Astrocyte (in vitro differentiated cells and primary cell): ENCODE data around the gene HLA-F. TPM values are rescaled to one million over a fixed set of nuclear protein-coding genes. Genes with fewer than 3 reads are reported as not detected.

ENCODE experiments used
- DNase-seq: peaks from one replicate; pipeline ENCODE4 v3.0.0-alpha.2; 2010; ENCODE audit warnings: low read depth
- FAIRE-seq: peaks from 2 replicates; lab custom pipeline; 2011; peaks lifted over from hg19 to GRCh38; lab: Jason Lieb, UNC
- H2AFZ ChIP-seq: 2 replicates; pipeline ENCODE4 v1.6.0; 2012; ENCODE audit warnings: low read depth, low read length, inconsistent platforms
- H3K27ac ChIP-seq: 2 replicates; pipeline ENCODE4 v1.5.1; 2011; ENCODE audit warnings: low read depth, low read length, inconsistent platforms
- H3K27me3 ChIP-seq: 2 replicates; pipeline ENCODE4 v1.6.0; 2011; ENCODE audit warnings: low read length, inconsistent platforms; ENCODE audit not compliant: insufficient read depth
- H3K36me3 ChIP-seq: 2 replicates; pipeline ENCODE4 v1.5.1; 2011; ENCODE audit warnings: low read length, inconsistent platforms; ENCODE audit not compliant: insufficient read depth
- H3K4me1 ChIP-seq: 2 replicates; pipeline ENCODE4 v1.5.1; 2011; ENCODE audit warnings: low read length, inconsistent platforms; ENCODE audit not compliant: insufficient read depth
- H3K4me2 ChIP-seq: 2 replicates; pipeline ENCODE4 v1.6.0; 2012; ENCODE audit warnings: low read length, inconsistent platforms
- H3K4me3 ChIP-seq: 2 replicates; pipeline ENCODE4 v1.5.1; 2011; ENCODE audit warnings: low read depth, mild to moderate bottlenecking, low read length, inconsistent platforms; ENCODE audit not compliant: insufficient read depth
- H3K79me2 ChIP-seq: 2 replicates; pipeline ENCODE4 v1.6.0; 2012; ENCODE audit warnings: mild to moderate bottlenecking, low read length, inconsistent platforms; ENCODE audit not compliant: insufficient read depth
- H3K9ac ChIP-seq: 2 replicates; pipeline ENCODE4 v1.6.0; 2012; ENCODE audit warnings: mild to moderate bottlenecking, low read length, inconsistent platforms
- H3K9me3 ChIP-seq: 2 replicates; pipeline ENCODE4 v1.5.1; 2012; ENCODE audit warnings: low read depth, mild to moderate bottlenecking, low read length, inconsistent platforms; ENCODE audit not compliant: insufficient read depth
- H4K20me1 ChIP-seq: 2 replicates; pipeline ENCODE4 v1.6.0; 2012; ENCODE audit warnings: low read length, inconsistent platforms; ENCODE audit not compliant: insufficient read depth
- H3K27ac Mint-ChIP-seq: one replicate; pipeline ENCODE4 v1.8.0; 2021; ENCODE audit warnings: mild to moderate bottlenecking, mixed read lengths; ENCODE audit not compliant: unreplicated experiment
- H3K27me3 Mint-ChIP-seq: one replicate; pipeline ENCODE4 v1.8.0; 2021; ENCODE audit warnings: low read depth, mixed read lengths; ENCODE audit not compliant: unreplicated experiment
- H3K36me3 Mint-ChIP-seq: one replicate; pipeline ENCODE4 v1.8.0; 2021; ENCODE audit warnings: low read depth, mixed read lengths; ENCODE audit not compliant: unreplicated experiment
- H3K4me1 Mint-ChIP-seq: one replicate; pipeline ENCODE4 v1.8.0; 2021; ENCODE audit warnings: low read depth, mixed read lengths; ENCODE audit not compliant: unreplicated experiment
- H3K4me3 Mint-ChIP-seq: one replicate; pipeline ENCODE4 v1.8.0; 2021; ENCODE audit warnings: mild to moderate bottlenecking, moderate library complexity, mixed read lengths; ENCODE audit not compliant: unreplicated experiment
- H3K9me3 Mint-ChIP-seq: one replicate; pipeline ENCODE4 v1.8.0; 2021; ENCODE audit warnings: mild to moderate bottlenecking, mixed read lengths; ENCODE audit not compliant: unreplicated experiment
- CTCF ChIP-seq: IDR thresholded peaks from 2 replicates; pipeline ENCODE4 v1.5.1; 2011; ENCODE audit warnings: low read depth, mild to moderate bottlenecking, inconsistent platforms, low read length, moderate library complexity; ENCODE audit not compliant: insufficient read depth
- EZH2 ChIP-seq: IDR thresholded peaks from 2 replicates; pipeline ENCODE4 v1.6.1; 2012; ENCODE audit warnings: mild to moderate bottlenecking, low read length, inconsistent platforms; ENCODE audit not compliant: insufficient read depth
- total RNA-seq: library from RNA; stranded (reverse); gene quantifications from 2 replicates; pipeline ENCODE4 v1.2.1, GENCODE V29; 2021

The HLA-F gene
- total RNA-seq, 1 donor from 2014 or later: 7.4 TPM

- no peak for FAIRE-seq
- TF ChIP-seq EZH2: no peak
- no peak for TF ChIP-seq CTCF
- no peaks in the 10 kb centered on the region for H3K36me3 ChIP-seq
- H3K4me1 Mint-ChIP-seq: no peaks in the 10 kb centered on the region
- no peaks in the 10 kb centered on the region for H4K20me1 ChIP-seq
- H3K36me3 Mint-ChIP-seq: peaks cover 9% of the 10 kb centered on the region
- H3K27ac ChIP-seq: no peak overlapping the region
- peaks cover 2% of the 10 kb centered on the region for H3K27me3 ChIP-seq
- DNase-seq: no peak
- H3K9ac ChIP-seq: no peak overlapping the region
- H3K4me1 ChIP-seq: no peaks in the 10 kb centered on the region
- H3K4me2 ChIP-seq: no peak overlapping the region
- H3K27ac Mint-ChIP-seq: no peak overlapping the region
- no peak overlapping the region for H3K4me3 Mint-ChIP-seq
- H3K9me3 ChIP-seq: no peaks in the 10 kb centered on the region
- H3K9me3 Mint-ChIP-seq: peaks cover 15% of the 10 kb centered on the region
- H3K27me3 Mint-ChIP-seq: peaks cover 57% of the 10 kb centered on the region
- no peak overlapping the region for H2AFZ ChIP-seq
- no peak overlapping the region for H3K4me3 ChIP-seq
- H3K79me2 ChIP-seq: no peaks in the 10 kb centered on the region
Measured at GRCh38 chr6:29728173-29728874, 5.1 kb downstream of the HLA-F start.

- no peak overlapping the region for H3K27ac ChIP-seq
- Mint-ChIP-seq H3K9me3 (peaks cover 15% of the 10 kb centered on the region), H3K4me3 (no peak overlapping the region), H3K27ac (no peak overlapping the region), H3K36me3 (peaks cover 9% of the 10 kb centered on the region), H3K4me1 (no peaks in the 10 kb centered on the region), H3K27me3 (peaks cover 57% of the 10 kb centered on the region)
- no peak for TF ChIP-seq EZH2
- TF ChIP-seq CTCF: no peak
- H4K20me1 ChIP-seq: no peaks in the 10 kb centered on the region
- H3K4me1 ChIP-seq: no peaks in the 10 kb centered on the region
- no peaks in the 10 kb centered on the region for H3K9me3 ChIP-seq
- H3K79me2 ChIP-seq: no peaks in the 10 kb centered on the region
- FAIRE-seq: no peak
- no peak overlapping the region for H2AFZ ChIP-seq
- no peak overlapping the region for H3K4me3 ChIP-seq
- no peaks in the 10 kb centered on the region for H3K36me3 ChIP-seq
- H3K4me2 ChIP-seq: no peak overlapping the region
- no peak overlapping the region for H3K9ac ChIP-seq
- no peak for DNase-seq
- H3K27me3 ChIP-seq: no peaks in the 10 kb centered on the region
Measured at GRCh38 chr6:29728875-29729270, 5.6 kb downstream of the HLA-F start.

GRCh38 chr6:29729774-29730328 is 6.6 kb downstream of the HLA-F start:
- no peaks in the 10 kb centered on the region for H3K36me3 ChIP-seq
- no peaks in the 10 kb centered on the region for H3K79me2 ChIP-seq
- no peak overlapping the region for H3K27ac ChIP-seq
- H3K9me3 ChIP-seq: no peaks in the 10 kb centered on the region
- Mint-ChIP-seq H3K4me1 (no peaks in the 10 kb centered on the region), H3K27me3 (peaks cover 48% of the 10 kb centered on the region), H3K4me3 (no peak overlapping the region), H3K36me3 (peaks cover 6% of the 10 kb centered on the region), H3K9me3 (peaks cover 9% of the 10 kb centered on the region), H3K27ac (no peak overlapping the region)
- H2AFZ ChIP-seq: no peak overlapping the region
- DNase-seq (no peak), FAIRE-seq (no peak)
- H3K4me1 ChIP-seq: no peaks in the 10 kb centered on the region
- H3K9ac ChIP-seq: no peak overlapping the region
- H3K4me2 ChIP-seq: no peak overlapping the region
- TF ChIP-seq EZH2 (no peak), CTCF (no peak)
- no peaks in the 10 kb centered on the region for H4K20me1 ChIP-seq
- no peak overlapping the region for H3K4me3 ChIP-seq
- no peaks in the 10 kb centered on the region for H3K27me3 ChIP-seq
